ENCODE data around the gene KRTAP10-11.
"Not testable (repeated sequence)": the region's sequence is repeated elsewhere in the genome, so short reads cannot be mapped to it uniquely, and the experiment has no call there.

KRTAP10-11 gene

GRCh38 chr21:44646366-44647221 is at the start of gene KRTAP10-11:
Gene KRTAP10-11 (plus strand): TSS chr21:44646414. CDS start chr21:44646459, 45 bp downstream.
- in situ Hi-C loops (cut with MboI; ENCODE audit: low sequenced_read_pairs), result not testable (repeated sequence)

- in situ Hi-C loops (cut with MboI; ENCODE audit: low sequenced_read_pairs), result no loop called here
Measured at GRCh38 chr21:44598061-44598460, 48.2 kb upstream of the KRTAP10-11 start.

GRCh38 chr21:44599264-44600029 is 46.8 kb upstream of the KRTAP10-11 start:
- in situ Hi-C loops (cut with MboI; ENCODE audit: low sequenced_read_pairs), result no loop called here

- in situ Hi-C loops (cut with MboI; ENCODE audit: low sequenced_read_pairs), result not testable (repeated sequence)
Measured at GRCh38 chr21:44600118-44600978, 45.9 kb upstream of the KRTAP10-11 start, which contains the start of gene KRTAP10-7. Gene KRTAP10-7 (plus strand): TSS chr21:44600597. CDS start chr21:44600622, 25 bp downstream.

GRCh38 chr21:44601091-44601490 is 45.1 kb upstream of the KRTAP10-11 start:
- in situ Hi-C loops (cut with MboI; ENCODE audit: low sequenced_read_pairs), result not testable (repeated sequence)

- in situ Hi-C loops (cut with MboI; ENCODE audit: low sequenced_read_pairs), result no loop called here
Measured at GRCh38 chr21:44601596-44602462, 44.4 kb upstream of the KRTAP10-11 start.

GRCh38 chr21:44602463-44602850 is 43.8 kb upstream of the KRTAP10-11 start:
- in situ Hi-C loops (cut with MboI; ENCODE audit: low sequenced_read_pairs), result no loop called here

GRCh38 chr21:44603109-44603875 is 42.9 kb upstream of the KRTAP10-11 start:
- in situ Hi-C loops (cut with MboI; ENCODE audit: low sequenced_read_pairs), result no loop called here

- in situ Hi-C loops (cut with MboI; ENCODE audit: low sequenced_read_pairs), result no loop called here
Measured at GRCh38 chr21:44603911-44604310, 42.3 kb upstream of the KRTAP10-11 start.

GRCh38 chr21:44606495-44606894 is 39.7 kb upstream of the KRTAP10-11 start:
- in situ Hi-C loops (cut with MboI; ENCODE audit: low sequenced_read_pairs), result no loop called here

- in situ Hi-C loops (cut with MboI; ENCODE audit: low sequenced_read_pairs), result no loop called here
Measured at GRCh38 chr21:44609193-44609592, 37.0 kb upstream of the KRTAP10-11 start.

GRCh38 chr21:44610157-44610843 is 35.9 kb upstream of the KRTAP10-11 start:
- in situ Hi-C loops (cut with MboI; ENCODE audit: low sequenced_read_pairs), result not testable (repeated sequence)

GRCh38 chr21:44611551-44611950 is 34.7 kb upstream of the KRTAP10-11 start:
- in situ Hi-C loops (cut with MboI; ENCODE audit: low sequenced_read_pairs), result no loop called here

- in situ Hi-C loops (cut with MboI; ENCODE audit: low sequenced_read_pairs), result no loop called here
Measured at GRCh38 chr21:44612029-44612486, 34.2 kb upstream of the KRTAP10-11 start, which contains the start of gene KRTAP10-8. Gene KRTAP10-8 (plus strand): TSS chr21:44612079. CDS start chr21:44612101, 22 bp downstream.

- in situ Hi-C loops (cut with MboI; ENCODE audit: low sequenced_read_pairs), result no loop called here
Measured at GRCh38 chr21:44612669-44613229, 33.5 kb upstream of the KRTAP10-11 start.

- in situ Hi-C loops (cut with MboI; ENCODE audit: low sequenced_read_pairs), result no loop called here
Measured at GRCh38 chr21:44613386-44614155, 32.6 kb upstream of the KRTAP10-11 start.

- in situ Hi-C loops (cut with MboI; ENCODE audit: low sequenced_read_pairs), result no loop called here
Measured at GRCh38 chr21:44614161-44614631, 32.0 kb upstream of the KRTAP10-11 start.

Measured in HL-60/S4 treated with retinoic acid at 250 ng/mL for 4 days and 3 days (cell line).